ENCODE measurements around the gene ANTXRL.

GRCh38 chr10:46250481-46250880 is 36.3 kb upstream of the ANTXRL start:
- TF ChIP-seq GATA2 (IDR thresholded peaks at IDR 0.05; ENCODE audit: low read depth, low read length) (no peak), GATA3 (IDR thresholded peaks at IDR 0.05; ENCODE audit: low read depth, low read length) (no peak)

All from SH-SY5Y (cell line).